ENCODE results near the gene SUGP2. TPM values are rescaled to one million over a fixed set of nuclear protein-coding genes. Genes with fewer than 3 reads are reported as not detected.

Gene SUGP2
- total RNA-seq, 1 experiment from 2014 or later = 74.1 TPM

DNA sequence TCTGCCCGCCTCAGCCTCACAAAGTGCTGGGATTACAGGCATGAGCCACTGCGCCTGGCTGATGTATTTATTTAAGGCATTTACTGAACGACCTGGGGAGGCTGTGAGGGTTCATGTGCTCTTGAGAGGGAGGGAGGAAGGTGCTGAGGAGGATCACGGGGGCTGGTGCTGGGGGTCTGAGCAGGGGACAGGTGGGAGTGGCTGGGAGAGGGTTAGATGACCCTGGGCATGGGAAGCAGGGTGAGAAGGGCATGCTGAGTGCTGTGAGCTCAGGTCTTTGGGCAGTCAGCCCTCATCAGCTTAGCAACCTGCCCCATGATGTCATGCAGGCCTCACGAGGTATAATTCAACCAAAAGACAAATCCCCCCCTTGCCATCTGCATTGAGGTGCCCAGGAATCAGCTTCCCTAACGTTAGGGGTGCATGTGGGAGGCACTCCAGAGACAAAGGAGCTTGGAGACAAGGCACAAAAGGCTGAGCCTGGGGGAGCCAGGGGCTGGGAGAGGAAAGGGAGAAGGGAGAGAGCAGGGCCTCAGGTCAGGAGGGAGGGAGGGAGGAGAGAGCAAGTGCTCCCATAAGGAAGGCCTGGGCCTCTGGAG lies 36.4 kb downstream of the SUGP2 start:
- no TSS peak for BruUV-seq (replicated peaks)
- intact Hi-C loops (cut with micrococcal nuclease; ENCODE audit: unreplicated experiment) = loop anchor here (1.0 to 2.0 kb wide), 2 partner anchors 116 to 142 kb away; no protein-coding TSS in a partner anchor
- Histone ChIP-seq H3K4me3 (ENCODE audit: low read depth, low read length) (no peak overlapping the region), H3K9me3 (no peaks in the 10 kb centered on the region), H3K4me1 (no peaks in the 10 kb centered on the region), H3K36me3 (ENCODE audit: control insufficient read depth, insufficient read depth, low read length) (no peaks in the 10 kb centered on the region; the same call in 1 of the 2 replicates), H3K27me3 (replicated peaks; ENCODE audit: control insufficient read depth, insufficient read depth, low read length) (no peaks in the 10 kb centered on the region)
- Mint-ChIP-seq H3K9me3 (ENCODE audit: unreplicated experiment) (no peaks in the 10 kb centered on the region), H3K36me3 (ENCODE audit: insufficient read depth, unreplicated experiment) (peaks cover 69% of the 10 kb centered on the region), H3K27ac (ENCODE audit: unreplicated experiment) (no peak overlapping the region), H3K4me1 (ENCODE audit: low read depth, unreplicated experiment) (no peaks in the 10 kb centered on the region), H3K27me3 (ENCODE audit: insufficient read depth, unreplicated experiment) (no peaks in the 10 kb centered on the region), H3K4me3 (ENCODE audit: unreplicated experiment) (no peak overlapping the region)
- DNase-seq = no peak
- POLR2A ChIA-PET = no interaction called here
- CTCF ChIA-PET = no interaction called here
- TF ChIP-seq, protein P1, sequence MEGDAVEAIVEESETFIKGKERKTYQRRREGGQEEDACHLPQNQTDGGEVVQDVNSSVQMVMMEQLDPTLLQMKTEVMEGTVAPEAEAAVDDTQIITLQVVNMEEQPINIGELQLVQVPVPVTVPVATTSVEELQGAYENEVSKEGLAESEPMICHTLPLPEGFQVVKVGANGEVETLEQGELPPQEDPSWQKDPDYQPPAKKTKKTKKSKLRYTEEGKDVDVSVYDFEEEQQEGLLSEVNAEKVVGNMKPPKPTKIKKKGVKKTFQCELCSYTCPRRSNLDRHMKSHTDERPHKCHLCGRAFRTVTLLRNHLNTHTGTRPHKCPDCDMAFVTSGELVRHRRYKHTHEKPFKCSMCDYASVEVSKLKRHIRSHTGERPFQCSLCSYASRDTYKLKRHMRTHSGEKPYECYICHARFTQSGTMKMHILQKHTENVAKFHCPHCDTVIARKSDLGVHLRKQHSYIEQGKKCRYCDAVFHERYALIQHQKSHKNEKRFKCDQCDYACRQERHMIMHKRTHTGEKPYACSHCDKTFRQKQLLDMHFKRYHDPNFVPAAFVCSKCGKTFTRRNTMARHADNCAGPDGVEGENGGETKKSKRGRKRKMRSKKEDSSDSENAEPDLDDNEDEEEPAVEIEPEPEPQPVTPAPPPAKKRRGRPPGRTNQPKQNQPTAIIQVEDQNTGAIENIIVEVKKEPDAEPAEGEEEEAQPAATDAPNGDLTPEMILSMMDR (IDR thresholded peaks at IDR 0.05; ENCODE audit: insufficient read depth in 1 of 2, low read depth in 1 of 2, low read length in 1 of 2, severe bottlenecking in 1 of 2, unreplicated experiment in 1 of 2) = no peak

DNA sequence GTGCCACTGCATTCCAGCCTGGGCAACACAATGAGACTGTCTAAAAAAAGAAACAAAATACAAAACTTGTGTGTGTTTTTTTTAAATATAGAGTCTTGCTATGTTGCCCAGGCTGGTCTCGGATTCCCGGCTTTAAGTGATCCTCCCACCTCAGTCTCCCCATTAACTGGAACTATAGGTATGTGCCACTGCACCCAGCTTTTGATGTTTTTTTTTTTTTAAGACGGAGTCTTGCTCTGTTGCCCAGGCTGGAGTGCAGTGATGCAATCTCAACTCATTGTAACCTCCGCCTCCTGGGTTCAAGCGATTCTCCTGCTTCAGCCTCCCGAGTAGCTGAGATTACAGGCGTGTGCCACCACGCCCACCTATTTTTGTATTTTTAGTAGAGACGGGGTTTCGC lies 37.0 kb downstream of the SUGP2 start:
- Mint-ChIP-seq H3K27me3 (ENCODE audit: insufficient read depth, unreplicated experiment) (no peaks in the 10 kb centered on the region), H3K4me3 (ENCODE audit: unreplicated experiment) (no peak overlapping the region), H3K36me3 (ENCODE audit: insufficient read depth, unreplicated experiment) (peaks cover 64% of the 10 kb centered on the region), H3K4me1 (ENCODE audit: low read depth, unreplicated experiment) (no peaks in the 10 kb centered on the region), H3K9me3 (ENCODE audit: unreplicated experiment) (no peaks in the 10 kb centered on the region), H3K27ac (ENCODE audit: unreplicated experiment) (no peak overlapping the region)
- H3K27me3 ChIP-seq (replicated peaks; ENCODE audit: control insufficient read depth, insufficient read depth, low read length) = no peaks in the 10 kb centered on the region
- intact Hi-C loops (cut with micrococcal nuclease; ENCODE audit: unreplicated experiment) = loop anchor here (1.0 to 2.0 kb wide), 2 partner anchors 116 to 143 kb away; no protein-coding TSS in a partner anchor
- no peak for DNase-seq
- no peak overlapping the region for H3K4me3 ChIP-seq (ENCODE audit: low read depth, low read length)
- POLR2A ChIA-PET = no interaction called here
- H3K36me3 ChIP-seq (ENCODE audit: control insufficient read depth, insufficient read depth, low read length) = no peaks in the 10 kb centered on the region; the same call in 1 of the 2 replicates
- TF ChIP-seq, protein P1 (IDR thresholded peaks at IDR 0.05; ENCODE audit: insufficient read depth in 1 of 2, low read depth in 1 of 2, low read length in 1 of 2, severe bottlenecking in 1 of 2, unreplicated experiment in 1 of 2) = no peak
- no TSS peak for BruUV-seq (replicated peaks)
- CTCF ChIA-PET = interaction anchor here (1.0 to 1.2 kb wide), 3 partner anchors 30 to 57 kb away, joined by 3 to 5 read pairs (median 3); no protein-coding TSS in a partner anchor
- H3K9me3 ChIP-seq = no peaks in the 10 kb centered on the region
- no peaks in the 10 kb centered on the region for H3K4me1 ChIP-seq

DNA sequence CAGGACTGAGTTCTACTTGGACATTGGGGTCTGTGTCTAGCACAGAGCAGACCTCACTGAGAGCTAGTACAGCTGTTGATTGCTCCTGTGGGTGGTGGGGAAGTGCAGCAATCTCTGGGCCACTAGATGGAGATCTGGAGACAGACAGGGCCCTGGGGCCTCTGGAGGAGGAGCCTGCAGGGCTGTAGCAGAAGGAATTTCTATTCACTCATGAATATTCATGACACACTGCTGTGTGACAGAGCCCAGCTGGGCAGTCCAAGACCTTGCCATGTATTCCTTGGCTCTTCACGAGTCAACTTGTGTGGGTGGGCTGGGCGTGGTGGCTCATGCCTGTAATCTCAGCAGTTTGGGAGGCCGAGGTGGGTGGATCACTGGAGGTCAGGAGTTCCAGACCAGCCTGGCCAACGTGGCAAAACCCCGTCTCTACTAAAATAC lies 37.5 kb downstream of the SUGP2 start:
- intact Hi-C loops (cut with micrococcal nuclease; ENCODE audit: unreplicated experiment) = loop anchor here (1.0 to 2.0 kb wide), 2 partner anchors 117 to 143 kb away; no protein-coding TSS in a partner anchor
- TF ChIP-seq, protein P1 (IDR thresholded peaks at IDR 0.05; ENCODE audit: insufficient read depth in 1 of 2, low read depth in 1 of 2, low read length in 1 of 2, severe bottlenecking in 1 of 2, unreplicated experiment in 1 of 2) = peak; percentile 42 to 78
- Mint-ChIP-seq H3K4me1 (ENCODE audit: low read depth, unreplicated experiment) (no peaks in the 10 kb centered on the region), H3K36me3 (ENCODE audit: insufficient read depth, unreplicated experiment) (peaks cover 60% of the 10 kb centered on the region), H3K9me3 (ENCODE audit: unreplicated experiment) (no peaks in the 10 kb centered on the region), H3K4me3 (ENCODE audit: unreplicated experiment) (no peak overlapping the region), H3K27ac (ENCODE audit: unreplicated experiment) (no peak overlapping the region), H3K27me3 (ENCODE audit: insufficient read depth, unreplicated experiment) (no peaks in the 10 kb centered on the region)
- no peaks in the 10 kb centered on the region for H3K9me3 ChIP-seq
- H3K4me3 ChIP-seq (ENCODE audit: low read depth, low read length) = no peak overlapping the region
- peak; percentile 72 to 74 for DNase-seq
- BruUV-seq (replicated peaks) = no TSS peak
- no peaks in the 10 kb centered on the region for H3K27me3 ChIP-seq (replicated peaks; ENCODE audit: control insufficient read depth, insufficient read depth, low read length)
- ChIA-PET CTCF (interaction anchor here (0.6 to 1.6 kb wide), 7 partner anchors 8 to 174 kb away, joined by 3 to 5 read pairs (median 3); partner anchors contain the start of genes COPE, DDX49 and MEF2B), POLR2A (no interaction called here)
- H3K36me3 ChIP-seq (ENCODE audit: control insufficient read depth, insufficient read depth, low read length) = no peaks in the 10 kb centered on the region
- H3K4me1 ChIP-seq = no peaks in the 10 kb centered on the region
